Measurements from ENCODE around the gene FURIN.
A peak's percentile ranks its signal among the peaks of the same experiment; 100 is the strongest.

Gene FURIN

DNA sequence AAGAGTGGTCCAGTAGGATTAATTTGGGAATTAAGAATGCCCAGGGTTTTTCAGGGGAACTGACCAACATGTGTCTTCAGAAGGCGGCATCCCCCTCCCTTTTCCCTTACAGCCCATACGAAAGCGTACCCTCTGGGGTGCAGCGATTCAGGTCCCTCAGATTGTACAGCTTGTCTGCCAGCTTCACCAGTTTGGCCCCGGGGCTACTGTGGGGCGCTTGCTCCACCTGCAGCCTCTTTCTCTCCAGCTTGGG, 63.1 kb downstream of the FURIN start:
- DNase-seq (ENCODE audit: extremely low read depth, insufficient read length), result no peak

DNA sequence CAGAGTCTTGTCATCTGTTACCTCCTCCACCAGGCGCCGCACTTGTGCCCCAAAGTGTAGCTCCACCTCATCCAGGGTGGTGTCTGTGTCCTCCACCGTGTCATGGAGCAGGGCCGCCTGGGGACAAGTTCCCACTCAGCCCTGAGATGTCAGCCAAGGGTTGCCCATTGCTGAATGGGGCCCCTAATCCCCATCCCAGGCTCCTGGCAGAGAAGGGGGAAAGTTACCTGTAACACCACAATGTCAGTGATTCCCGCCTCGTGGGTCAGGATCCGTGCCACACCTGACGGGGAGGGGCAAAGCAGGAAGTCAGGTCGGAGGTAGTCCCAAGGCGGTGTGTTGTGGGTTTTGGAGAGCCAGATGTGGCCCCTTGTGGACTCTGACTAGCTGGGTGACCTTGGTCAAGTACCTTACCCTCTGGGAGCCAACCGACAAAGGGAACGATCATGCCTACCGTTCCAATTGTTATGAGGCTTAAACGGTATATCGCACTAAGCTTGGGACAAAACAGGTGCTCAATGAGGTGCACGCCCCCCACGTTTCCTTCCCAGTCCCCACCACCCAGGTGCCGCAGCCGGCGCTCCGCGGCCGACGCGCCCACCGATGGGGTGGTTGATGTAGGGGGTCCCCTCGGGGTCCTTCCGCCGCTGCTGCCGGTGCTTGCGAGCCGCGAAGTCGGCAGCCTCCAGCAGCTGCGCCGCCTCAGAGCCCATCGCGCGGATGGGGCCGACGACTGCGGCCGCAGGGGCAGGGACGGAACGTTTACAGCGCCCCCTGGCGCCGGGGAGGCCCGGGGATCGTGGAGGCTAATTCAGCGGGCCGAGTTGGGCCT, 63.7 kb downstream of the FURIN start, which contains the start of gene HDDC3:
TSS of gene HDDC3 (minus strand) at position 722 of the 832 bp plus-strand sequence. CDS start at position 713, 9 bp downstream.
- H3K36me3 ChIP-seq (ENCODE audit: control insufficient read depth, insufficient read depth, low read length), result no peaks in the 10 kb centered on the region; the same call in 1 of the 2 replicates
- peak within 1 kb of the TSS; percentile 82 for H3K4me3 ChIP-seq (replicated peaks; ENCODE audit: low read depth, low read length)
- peak; percentile 92 for DNase-seq (ENCODE audit: extremely low read depth, insufficient read length)
- TF ChIP-seq, protein P1, sequence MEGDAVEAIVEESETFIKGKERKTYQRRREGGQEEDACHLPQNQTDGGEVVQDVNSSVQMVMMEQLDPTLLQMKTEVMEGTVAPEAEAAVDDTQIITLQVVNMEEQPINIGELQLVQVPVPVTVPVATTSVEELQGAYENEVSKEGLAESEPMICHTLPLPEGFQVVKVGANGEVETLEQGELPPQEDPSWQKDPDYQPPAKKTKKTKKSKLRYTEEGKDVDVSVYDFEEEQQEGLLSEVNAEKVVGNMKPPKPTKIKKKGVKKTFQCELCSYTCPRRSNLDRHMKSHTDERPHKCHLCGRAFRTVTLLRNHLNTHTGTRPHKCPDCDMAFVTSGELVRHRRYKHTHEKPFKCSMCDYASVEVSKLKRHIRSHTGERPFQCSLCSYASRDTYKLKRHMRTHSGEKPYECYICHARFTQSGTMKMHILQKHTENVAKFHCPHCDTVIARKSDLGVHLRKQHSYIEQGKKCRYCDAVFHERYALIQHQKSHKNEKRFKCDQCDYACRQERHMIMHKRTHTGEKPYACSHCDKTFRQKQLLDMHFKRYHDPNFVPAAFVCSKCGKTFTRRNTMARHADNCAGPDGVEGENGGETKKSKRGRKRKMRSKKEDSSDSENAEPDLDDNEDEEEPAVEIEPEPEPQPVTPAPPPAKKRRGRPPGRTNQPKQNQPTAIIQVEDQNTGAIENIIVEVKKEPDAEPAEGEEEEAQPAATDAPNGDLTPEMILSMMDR (IDR thresholded peaks at IDR 0.05; ENCODE audit: insufficient read depth, low read length, poor library complexity, severe bottlenecking), result peak; percentile 94
- H3K27me3 ChIP-seq (replicated peaks; ENCODE audit: control insufficient read depth, insufficient read depth, low read length), result no peaks in the 10 kb centered on the region

More for the DNA sequence above, 63.1 kb downstream of the FURIN start:
- H3K36me3 ChIP-seq (ENCODE audit: control insufficient read depth, insufficient read depth, low read length), result no peaks in the 10 kb centered on the region
- TF ChIP-seq, protein P1 (IDR thresholded peaks at IDR 0.05; ENCODE audit: insufficient read depth, low read length, poor library complexity, severe bottlenecking), result no peak
- no peaks in the 10 kb centered on the region for H3K27me3 ChIP-seq (replicated peaks; ENCODE audit: control insufficient read depth, insufficient read depth, low read length)
- H3K4me3 ChIP-seq (replicated peaks; ENCODE audit: low read depth, low read length), result peak overlapping the region; percentile 82

DNA sequence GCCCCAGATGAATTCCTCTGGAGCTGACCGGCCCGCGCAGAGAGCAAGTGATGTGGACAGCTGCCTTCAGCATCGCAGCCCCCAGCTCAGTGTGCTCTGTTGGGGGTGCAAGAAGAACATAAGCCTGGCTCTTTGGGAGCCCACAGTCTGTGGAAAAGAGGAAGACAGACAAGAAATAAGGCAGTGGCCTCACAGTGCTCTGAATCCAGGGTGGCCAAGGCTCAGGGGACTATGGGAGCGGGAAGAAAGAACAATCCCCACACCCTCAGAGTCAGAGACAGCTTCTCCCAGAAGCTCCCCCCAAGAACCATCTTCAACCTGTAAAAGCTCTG, 64.2 kb downstream of the FURIN start:
- Histone ChIP-seq H3K27me3 (replicated peaks; ENCODE audit: control insufficient read depth, insufficient read depth, low read length) (no peaks in the 10 kb centered on the region), H3K36me3 (ENCODE audit: control insufficient read depth, insufficient read depth, low read length) (no peaks in the 10 kb centered on the region; the same call in 1 of the 2 replicates), H3K4me3 (replicated peaks; ENCODE audit: low read depth, low read length) (no peak overlapping the region; the same call in 1 of the 2 replicates)
- no peak for DNase-seq (ENCODE audit: extremely low read depth, insufficient read length)
- TF ChIP-seq, protein P1 (IDR thresholded peaks at IDR 0.05; ENCODE audit: insufficient read depth, low read length, poor library complexity, severe bottlenecking), result no peak

All from GM06990 (cell line).